HepG2 (cell line): ENCODE results near the gene C13orf46. TPM values are rescaled to one million over a fixed set of nuclear protein-coding genes. Genes with fewer than 3 reads are reported as not detected.

Experiments used
- ZNF619 ChIP-seq: sonication (generic); formaldehyde crosslinking; IDR thresholded peaks from 2 replicates; pipeline ENCODE4 v1.4.0; 2020; ENCODE audit warnings: mild to moderate bottlenecking, missing genetic modification reagents
- ZNF704 ChIP-seq: sonication (generic); formaldehyde crosslinking; IDR thresholded peaks from 2 replicates; pipeline ENCODE4 v1.8.1; 2023; ENCODE audit warnings: mild to moderate bottlenecking, inconsistent platforms, moderate library complexity, missing genetic modification reagents, borderline replicate concordance
- polyA plus RNA-seq, 8 experiments: library from polyadenylated mRNA; depleted of rRNA in 3 of 8; stranded (reverse) in 7 of 8; unstranded in 1 of 8; fragments of >200 nt; fragmentation: Illumina TruSeq in 4 of 8; extraction: Trizol in 4 of 8; gene quantifications; 2 replicates each; pipeline versions ENCODE4 v1.2.1 to v1.2.3, GENCODE V29; 2011 to 2016; ENCODE audit warnings: low read depth in 4 of 8, missing spikeins in 1 of 8, mixed read lengths in 1 of 8; ENCODE audit not compliant: insufficient read depth in 1 of 8
- total RNA-seq, 5 experiments: library from RNA; depleted of rRNA; stranded (reverse); fragments of >200 nt; fragmentation: Illumina TruSeq; extraction: Trizol; gene quantifications; 2 replicates each; pipeline ENCODE4 v1.2.3, GENCODE V29; 2016; ENCODE audit warnings: low read depth in 1 of 5
- TF ChIP-seq, protein P1 (sequence below): conservative IDR thresholded peaks from 2 replicates; pipeline ENCODE4 v1.6.1; 2018; ENCODE audit warnings: missing genetic modification reagents
- TF ChIP-seq, protein P2 (sequence below): sonication (generic); formaldehyde crosslinking; IDR thresholded peaks from 2 replicates; pipeline ENCODE4 v1.9.0; 2021; ENCODE audit warnings: mild to moderate bottlenecking, missing genetic modification reagents

C13orf46 gene
- total and polyA plus RNA-seq, 2 of the 13 experiments (the other 11 are each of a cell fraction or from before 2014, with no cell fraction given), result 0.01 TPM; not detected in 1

DNA sequence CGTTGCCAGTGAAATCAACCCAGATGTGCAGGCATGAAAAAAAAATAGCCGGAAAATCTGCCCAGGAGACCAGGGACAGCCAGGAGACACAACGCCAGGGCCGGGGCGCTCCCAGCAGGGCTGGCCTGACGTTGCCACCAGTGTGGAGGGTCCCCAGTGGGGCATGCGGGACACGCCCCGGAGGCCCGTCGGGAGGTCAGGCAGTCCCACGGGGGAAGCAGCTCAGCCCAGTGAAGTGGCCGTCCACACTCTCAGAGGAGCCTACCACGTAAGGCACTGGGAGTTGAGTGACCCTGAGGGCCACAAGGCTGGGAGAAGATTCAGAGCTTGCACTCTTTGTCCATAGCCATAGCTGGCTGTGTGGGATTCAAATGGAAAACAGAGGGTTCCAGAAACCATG is 56.8 kb downstream of the C13orf46 start (continued):
- TF ChIP-seq, protein P1, sequence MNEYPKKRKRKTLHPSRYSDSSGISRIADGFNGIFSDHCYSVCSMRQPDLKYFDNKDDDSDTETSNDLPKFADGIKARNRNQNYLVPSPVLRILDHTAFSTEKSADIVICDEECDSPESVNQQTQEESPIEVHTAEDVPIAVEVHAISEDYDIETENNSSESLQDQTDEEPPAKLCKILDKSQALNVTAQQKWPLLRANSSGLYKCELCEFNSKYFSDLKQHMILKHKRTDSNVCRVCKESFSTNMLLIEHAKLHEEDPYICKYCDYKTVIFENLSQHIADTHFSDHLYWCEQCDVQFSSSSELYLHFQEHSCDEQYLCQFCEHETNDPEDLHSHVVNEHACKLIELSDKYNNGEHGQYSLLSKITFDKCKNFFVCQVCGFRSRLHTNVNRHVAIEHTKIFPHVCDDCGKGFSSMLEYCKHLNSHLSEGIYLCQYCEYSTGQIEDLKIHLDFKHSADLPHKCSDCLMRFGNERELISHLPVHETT, result no peak
- TF ChIP-seq, protein P2, sequence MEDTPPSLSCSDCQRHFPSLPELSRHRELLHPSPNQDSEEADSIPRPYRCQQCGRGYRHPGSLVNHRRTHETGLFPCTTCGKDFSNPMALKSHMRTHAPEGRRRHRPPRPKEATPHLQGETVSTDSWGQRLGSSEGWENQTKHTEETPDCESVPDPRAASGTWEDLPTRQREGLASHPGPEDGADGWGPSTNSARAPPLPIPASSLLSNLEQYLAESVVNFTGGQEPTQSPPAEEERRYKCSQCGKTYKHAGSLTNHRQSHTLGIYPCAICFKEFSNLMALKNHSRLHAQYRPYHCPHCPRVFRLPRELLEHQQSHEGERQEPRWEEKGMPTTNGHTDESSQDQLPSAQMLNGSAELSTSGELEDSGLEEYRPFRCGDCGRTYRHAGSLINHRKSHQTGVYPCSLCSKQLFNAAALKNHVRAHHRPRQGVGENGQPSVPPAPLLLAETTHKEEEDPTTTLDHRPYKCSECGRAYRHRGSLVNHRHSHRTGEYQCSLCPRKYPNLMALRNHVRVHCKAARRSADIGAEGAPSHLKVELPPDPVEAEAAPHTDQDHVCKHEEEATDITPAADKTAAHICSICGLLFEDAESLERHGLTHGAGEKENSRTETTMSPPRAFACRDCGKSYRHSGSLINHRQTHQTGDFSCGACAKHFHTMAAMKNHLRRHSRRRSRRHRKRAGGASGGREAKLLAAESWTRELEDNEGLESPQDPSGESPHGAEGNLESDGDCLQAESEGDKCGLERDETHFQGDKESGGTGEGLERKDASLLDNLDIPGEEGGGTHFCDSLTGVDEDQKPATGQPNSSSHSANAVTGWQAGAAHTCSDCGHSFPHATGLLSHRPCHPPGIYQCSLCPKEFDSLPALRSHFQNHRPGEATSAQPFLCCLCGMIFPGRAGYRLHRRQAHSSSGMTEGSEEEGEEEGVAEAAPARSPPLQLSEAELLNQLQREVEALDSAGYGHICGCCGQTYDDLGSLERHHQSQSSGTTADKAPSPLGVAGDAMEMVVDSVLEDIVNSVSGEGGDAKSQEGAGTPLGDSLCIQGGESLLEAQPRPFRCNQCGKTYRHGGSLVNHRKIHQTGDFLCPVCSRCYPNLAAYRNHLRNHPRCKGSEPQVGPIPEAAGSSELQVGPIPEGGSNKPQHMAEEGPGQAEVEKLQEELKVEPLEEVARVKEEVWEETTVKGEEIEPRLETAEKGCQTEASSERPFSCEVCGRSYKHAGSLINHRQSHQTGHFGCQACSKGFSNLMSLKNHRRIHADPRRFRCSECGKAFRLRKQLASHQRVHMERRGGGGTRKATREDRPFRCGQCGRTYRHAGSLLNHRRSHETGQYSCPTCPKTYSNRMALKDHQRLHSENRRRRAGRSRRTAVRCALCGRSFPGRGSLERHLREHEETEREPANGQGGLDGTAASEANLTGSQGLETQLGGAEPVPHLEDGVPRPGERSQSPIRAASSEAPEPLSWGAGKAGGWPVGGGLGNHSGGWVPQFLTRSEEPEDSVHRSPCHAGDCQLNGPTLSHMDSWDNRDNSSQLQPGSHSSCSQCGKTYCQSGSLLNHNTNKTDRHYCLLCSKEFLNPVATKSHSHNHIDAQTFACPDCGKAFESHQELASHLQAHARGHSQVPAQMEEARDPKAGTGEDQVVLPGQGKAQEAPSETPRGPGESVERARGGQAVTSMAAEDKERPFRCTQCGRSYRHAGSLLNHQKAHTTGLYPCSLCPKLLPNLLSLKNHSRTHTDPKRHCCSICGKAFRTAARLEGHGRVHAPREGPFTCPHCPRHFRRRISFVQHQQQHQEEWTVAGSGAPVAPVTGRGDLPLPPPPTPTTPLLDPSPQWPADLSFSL (CRISPR knock-in tag), result no peak
- TF ChIP-seq ZNF619 (CRISPR knock-in tag) (no peak), ZNF704 (no peak)
- TF ChIP-seq, all 625 proteins: peak for 0
